Measurements from ENCODE around the gene PCNT. TPM values are rescaled to one million over a fixed set of nuclear protein-coding genes. Genes with fewer than 3 reads are reported as not detected.

PCNT gene
- total RNA-seq, 1 donor, result 19.2 TPM

DNA sequence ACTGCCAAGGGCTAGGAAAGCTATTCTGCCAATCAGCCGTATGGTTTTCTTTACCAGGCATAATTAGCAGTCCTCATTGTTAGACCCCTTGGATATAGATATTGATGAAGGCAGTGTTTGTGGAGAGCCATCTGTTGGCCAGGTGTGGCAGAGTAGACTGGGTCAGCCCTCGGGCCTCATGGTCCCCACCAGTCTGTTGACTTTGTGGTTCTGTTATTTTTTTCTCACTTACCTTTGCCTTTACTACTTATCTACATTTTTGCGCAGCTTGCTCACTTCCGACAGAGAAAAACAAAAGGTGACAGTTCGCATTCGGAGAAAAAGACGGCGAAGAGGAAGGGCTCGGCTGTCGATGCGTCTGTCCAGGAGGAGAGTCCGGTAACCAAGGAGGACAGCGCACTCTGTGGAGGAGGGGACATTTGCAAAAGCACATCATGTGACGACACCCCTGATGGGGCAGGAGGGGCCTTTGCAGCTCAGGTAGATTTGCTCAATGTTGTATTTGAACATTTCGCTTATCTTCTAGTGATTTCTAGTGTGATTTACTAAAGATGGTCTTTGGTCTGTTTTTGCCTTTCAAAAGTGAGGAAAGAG, 2.3 kb downstream of the PCNT start:
- H3K79me2 ChIP-seq (ENCODE audit: insufficient read depth, low read length), result peaks cover 75% of the 10 kb centered on the region
- no peak overlapping the region for H2AFZ ChIP-seq (ENCODE audit: low read length)
- TF ChIP-seq, protein P1, sequence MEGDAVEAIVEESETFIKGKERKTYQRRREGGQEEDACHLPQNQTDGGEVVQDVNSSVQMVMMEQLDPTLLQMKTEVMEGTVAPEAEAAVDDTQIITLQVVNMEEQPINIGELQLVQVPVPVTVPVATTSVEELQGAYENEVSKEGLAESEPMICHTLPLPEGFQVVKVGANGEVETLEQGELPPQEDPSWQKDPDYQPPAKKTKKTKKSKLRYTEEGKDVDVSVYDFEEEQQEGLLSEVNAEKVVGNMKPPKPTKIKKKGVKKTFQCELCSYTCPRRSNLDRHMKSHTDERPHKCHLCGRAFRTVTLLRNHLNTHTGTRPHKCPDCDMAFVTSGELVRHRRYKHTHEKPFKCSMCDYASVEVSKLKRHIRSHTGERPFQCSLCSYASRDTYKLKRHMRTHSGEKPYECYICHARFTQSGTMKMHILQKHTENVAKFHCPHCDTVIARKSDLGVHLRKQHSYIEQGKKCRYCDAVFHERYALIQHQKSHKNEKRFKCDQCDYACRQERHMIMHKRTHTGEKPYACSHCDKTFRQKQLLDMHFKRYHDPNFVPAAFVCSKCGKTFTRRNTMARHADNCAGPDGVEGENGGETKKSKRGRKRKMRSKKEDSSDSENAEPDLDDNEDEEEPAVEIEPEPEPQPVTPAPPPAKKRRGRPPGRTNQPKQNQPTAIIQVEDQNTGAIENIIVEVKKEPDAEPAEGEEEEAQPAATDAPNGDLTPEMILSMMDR (IDR thresholded peaks at IDR 0.05; ENCODE audit: extremely low read depth, low read depth, low read length), result no peak
- no peak overlapping the region for H3K27ac ChIP-seq (ENCODE audit: low read depth, low read length)
- no peaks in the 10 kb centered on the region for H3K9me3 ChIP-seq (ENCODE audit: low read depth, low read length)
- H3K27me3 ChIP-seq (ENCODE audit: insufficient read depth, low read length), result no peaks in the 10 kb centered on the region
- H3K36me3 ChIP-seq (ENCODE audit: insufficient read depth, low read length), result peaks cover 20% of the 10 kb centered on the region
- DNase-seq (ENCODE audit: insufficient read length, low spot score, missing footprints), result peak; percentile 52
- no peak overlapping the region for H3K4me3 ChIP-seq (ENCODE audit: insufficient read depth, low read length)
- H3K4me1 ChIP-seq (ENCODE audit: insufficient read depth, low read length), result peaks cover 22% of the 10 kb centered on the region
- H3K4me2 ChIP-seq (ENCODE audit: insufficient read depth, low read length), result no peak overlapping the region
- peaks cover 3% of the 10 kb centered on the region for H4K20me1 ChIP-seq (ENCODE audit: insufficient read depth, low read length)

DNA sequence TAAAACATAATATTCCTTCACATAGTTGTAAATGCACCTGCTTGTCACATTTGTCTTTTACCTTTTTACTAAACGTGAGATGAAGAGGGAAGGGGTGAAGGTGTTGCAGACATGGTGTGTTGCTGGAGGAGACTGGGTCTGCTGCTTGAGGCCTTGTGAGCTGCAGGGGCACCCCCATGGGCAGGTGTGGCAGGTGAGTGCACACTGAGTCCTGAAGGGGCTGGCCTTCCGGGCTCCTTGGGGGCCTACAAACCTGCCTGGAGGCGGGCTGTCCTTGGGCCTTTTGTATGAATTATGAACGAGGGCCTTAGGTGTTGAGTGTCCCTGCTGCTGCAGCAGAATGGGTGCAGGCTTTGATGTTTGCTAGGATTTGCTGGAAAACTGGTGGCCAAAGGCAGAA, 3.8 kb downstream of the PCNT start:
- peaks cover 16% of the 10 kb centered on the region for H3K4me1 ChIP-seq (ENCODE audit: insufficient read depth, low read length)
- H2AFZ ChIP-seq (ENCODE audit: low read length), result no peak overlapping the region
- H3K4me3 ChIP-seq (ENCODE audit: insufficient read depth, low read length), result no peak overlapping the region
- H3K79me2 ChIP-seq (ENCODE audit: insufficient read depth, low read length), result peaks cover 63% of the 10 kb centered on the region
- TF ChIP-seq, protein P1 (IDR thresholded peaks at IDR 0.05; ENCODE audit: extremely low read depth, low read depth, low read length), result no peak
- no peak overlapping the region for H3K27ac ChIP-seq (ENCODE audit: low read depth, low read length)
- peaks cover 23% of the 10 kb centered on the region for H3K36me3 ChIP-seq (ENCODE audit: insufficient read depth, low read length)
- no peak overlapping the region for H3K4me2 ChIP-seq (ENCODE audit: insufficient read depth, low read length)
- no peaks in the 10 kb centered on the region for H3K9me3 ChIP-seq (ENCODE audit: low read depth, low read length)
- no peaks in the 10 kb centered on the region for H4K20me1 ChIP-seq (ENCODE audit: insufficient read depth, low read length)
- no peak for DNase-seq (ENCODE audit: insufficient read length, low spot score, missing footprints)
- H3K27me3 ChIP-seq (ENCODE audit: insufficient read depth, low read length), result no peaks in the 10 kb centered on the region

DNA sequence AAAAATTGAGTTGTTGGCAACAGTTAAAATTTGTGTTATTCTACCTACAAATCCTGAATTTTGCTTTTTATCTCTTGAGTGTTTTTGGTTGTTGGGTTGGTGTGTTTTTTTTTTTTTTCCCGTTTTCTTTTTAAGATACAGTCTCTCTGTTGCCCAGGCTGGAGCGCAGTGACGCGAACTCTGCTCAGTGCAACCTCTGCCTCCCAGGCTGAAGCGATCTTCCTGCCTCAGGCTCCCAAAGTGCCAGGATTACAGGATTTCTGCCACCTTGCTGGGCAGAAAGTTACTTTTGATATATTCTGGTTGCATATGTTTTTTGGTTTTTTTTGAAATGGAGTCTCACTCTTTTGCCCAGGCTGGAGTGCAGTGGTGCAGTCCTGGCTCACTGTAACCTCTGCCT, 4.2 kb downstream of the PCNT start:
- Histone ChIP-seq H3K4me2 (ENCODE audit: insufficient read depth, low read length) (no peak overlapping the region), H3K27ac (ENCODE audit: low read depth, low read length) (no peak overlapping the region), H3K36me3 (ENCODE audit: insufficient read depth, low read length) (peaks cover 23% of the 10 kb centered on the region), H3K4me1 (ENCODE audit: insufficient read depth, low read length) (peaks cover 21% of the 10 kb centered on the region), H2AFZ (ENCODE audit: low read length) (no peak overlapping the region), H3K79me2 (ENCODE audit: insufficient read depth, low read length) (peaks cover 59% of the 10 kb centered on the region), H3K27me3 (ENCODE audit: insufficient read depth, low read length) (no peaks in the 10 kb centered on the region), H3K9me3 (ENCODE audit: low read depth, low read length) (no peaks in the 10 kb centered on the region), H4K20me1 (ENCODE audit: insufficient read depth, low read length) (no peaks in the 10 kb centered on the region), H3K4me3 (ENCODE audit: insufficient read depth, low read length) (no peak overlapping the region)
- DNase-seq (ENCODE audit: insufficient read length, low spot score, missing footprints), result no peak
- TF ChIP-seq, protein P1 (IDR thresholded peaks at IDR 0.05; ENCODE audit: extremely low read depth, low read depth, low read length), result no peak

DNA sequence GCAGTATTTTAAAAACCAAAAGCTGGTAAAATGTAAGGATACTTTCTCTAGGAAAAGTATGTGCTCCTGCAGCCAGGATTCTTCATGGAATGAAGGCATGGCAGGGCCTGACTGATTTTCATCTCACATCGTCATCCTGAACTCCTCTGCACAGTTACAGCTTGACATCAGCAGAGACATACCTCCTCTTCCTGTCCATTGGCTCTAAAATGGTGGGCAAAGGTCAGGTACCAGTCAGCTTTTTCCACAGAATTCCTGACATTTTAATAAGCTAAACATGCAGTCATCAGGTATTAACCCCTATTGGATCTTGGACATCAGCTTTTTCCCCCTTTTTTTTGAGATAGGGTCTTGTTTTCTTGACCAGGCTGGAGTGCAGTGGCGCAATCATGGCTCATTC, 5.8 kb downstream of the PCNT start:
- peaks cover 3% of the 10 kb centered on the region for H4K20me1 ChIP-seq (ENCODE audit: insufficient read depth, low read length)
- no peak overlapping the region for H3K4me3 ChIP-seq (ENCODE audit: insufficient read depth, low read length)
- H3K9me3 ChIP-seq (ENCODE audit: low read depth, low read length), result no peaks in the 10 kb centered on the region
- H3K4me2 ChIP-seq (ENCODE audit: insufficient read depth, low read length), result no peak overlapping the region
- peaks cover 31% of the 10 kb centered on the region for H3K36me3 ChIP-seq (ENCODE audit: insufficient read depth, low read length)
- no peaks in the 10 kb centered on the region for H3K27me3 ChIP-seq (ENCODE audit: insufficient read depth, low read length)
- H3K4me1 ChIP-seq (ENCODE audit: insufficient read depth, low read length), result peaks cover 22% of the 10 kb centered on the region
- H3K27ac ChIP-seq (ENCODE audit: low read depth, low read length), result no peak overlapping the region
- H2AFZ ChIP-seq (ENCODE audit: low read length), result no peak overlapping the region
- peak; percentile 53 for DNase-seq (ENCODE audit: insufficient read length, low spot score, missing footprints)
- TF ChIP-seq, protein P1 (IDR thresholded peaks at IDR 0.05; ENCODE audit: extremely low read depth, low read depth, low read length), result no peak
- H3K79me2 ChIP-seq (ENCODE audit: insufficient read depth, low read length), result peaks cover 67% of the 10 kb centered on the region
